Type B pancreatic cell (in vitro differentiated cells): ENCODE data around the gene RPL13A. TPM values are rescaled to one million over a fixed set of nuclear protein-coding genes. Genes with fewer than 3 reads are reported as not detected.

ENCODE experiments used
- DNase-seq: peaks from one replicate; pipeline ENCODE4 v3.0.0; 2021; ENCODE audit warnings: mixed read lengths; ENCODE audit not compliant: unreplicated experiment; ENCODE audit errors: extremely low spot score
- H3K27ac Mint-ChIP-seq: 2 replicates; pipeline ENCODE4 v1.8.0; 2021; ENCODE audit warnings: mild to moderate bottlenecking, mixed read lengths
- H3K27me3 Mint-ChIP-seq: 2 replicates; pipeline ENCODE4 v1.8.0; 2021; ENCODE audit warnings: mixed read lengths
- H3K36me3 Mint-ChIP-seq: 2 replicates; pipeline ENCODE4 v1.8.0; 2021; ENCODE audit warnings: mixed read lengths
- H3K4me1 Mint-ChIP-seq: one replicate; pipeline ENCODE4 v1.8.0; 2021; ENCODE audit warnings: mixed read lengths; ENCODE audit not compliant: unreplicated experiment
- H3K4me3 Mint-ChIP-seq: 2 replicates; pipeline ENCODE4 v1.8.0; 2021; ENCODE audit warnings: mild to moderate bottlenecking, mixed read lengths
- H3K9me3 Mint-ChIP-seq: 2 replicates; pipeline ENCODE4 v1.8.0; 2021; ENCODE audit warnings: mixed read lengths
- CTCF ChIP-seq: fragments of 200-600 bp; sonication (generic); conservative IDR thresholded peaks from 2 replicates; pipeline ENCODE4 v1.5.0; 2021; ENCODE audit warnings: antibody characterized with exemption, mild to moderate bottlenecking
- total RNA-seq: library from RNA; stranded (reverse); gene quantifications from 2 replicates; pipeline ENCODE4 v1.2.1, GENCODE V29; 2021; ENCODE audit warnings: low replicate concordance

The RPL13A gene
- total RNA-seq, 1 donor from 2014 or later: 3,274 TPM

GRCh38 chr19:49503582-49503962 is 16.2 kb downstream of the RPL13A start:
- no peak for TF ChIP-seq CTCF
- Mint-ChIP-seq H3K9me3 (no peaks in the 10 kb centered on the region), H3K36me3 (peaks cover 6% of the 10 kb centered on the region), H3K4me1 (peaks cover 7% of the 10 kb centered on the region), H3K27ac (no peak overlapping the region), H3K27me3 (no peaks in the 10 kb centered on the region), H3K4me3 (no peak overlapping the region)
- no peak for DNase-seq

- DNase-seq: no peak
- H3K27me3 Mint-ChIP-seq: no peaks in the 10 kb centered on the region
- no peak overlapping the region for H3K27ac Mint-ChIP-seq
- no peaks in the 10 kb centered on the region for H3K36me3 Mint-ChIP-seq
- H3K4me1 Mint-ChIP-seq: peaks cover 6% of the 10 kb centered on the region
- no peak overlapping the region for H3K4me3 Mint-ChIP-seq
- TF ChIP-seq CTCF: peak; percentile 80
- H3K9me3 Mint-ChIP-seq: no peaks in the 10 kb centered on the region
Measured at GRCh38 chr19:49506575-49507105, 19.2 kb downstream of the RPL13A start.

- no peak overlapping the region for H3K4me3 Mint-ChIP-seq
- H3K36me3 Mint-ChIP-seq: no peaks in the 10 kb centered on the region
- no peak for TF ChIP-seq CTCF
- DNase-seq: no peak
- H3K27ac Mint-ChIP-seq: peak overlapping the region; percentile 15
- H3K27me3 Mint-ChIP-seq: no peaks in the 10 kb centered on the region
- H3K4me1 Mint-ChIP-seq: peaks cover 13% of the 10 kb centered on the region
- H3K9me3 Mint-ChIP-seq: no peaks in the 10 kb centered on the region
Measured at GRCh38 chr19:49507803-49508494, 20.5 kb downstream of the RPL13A start.

- peak overlapping the region; percentile 61 for H3K27ac Mint-ChIP-seq
- H3K4me1 Mint-ChIP-seq: peaks cover 19% of the 10 kb centered on the region
- H3K36me3 Mint-ChIP-seq: no peaks in the 10 kb centered on the region
- no peaks in the 10 kb centered on the region for H3K9me3 Mint-ChIP-seq
- no peak for DNase-seq
- H3K4me3 Mint-ChIP-seq: peak overlapping the region; percentile 91
- H3K27me3 Mint-ChIP-seq: no peaks in the 10 kb centered on the region
- no peak for TF ChIP-seq CTCF
Measured at GRCh38 chr19:49512970-49513745, 25.8 kb downstream of the RPL13A start.

GRCh38 chr19:49513746-49514118 is 26.3 kb downstream of the RPL13A start:
- H3K27me3 Mint-ChIP-seq: no peaks in the 10 kb centered on the region
- peaks cover 19% of the 10 kb centered on the region for H3K4me1 Mint-ChIP-seq
- no peak for TF ChIP-seq CTCF
- no peaks in the 10 kb centered on the region for H3K36me3 Mint-ChIP-seq
- no peak for DNase-seq
- H3K4me3 Mint-ChIP-seq: peak overlapping the region; percentile 85
- peak overlapping the region; percentile 61 for H3K27ac Mint-ChIP-seq
- H3K9me3 Mint-ChIP-seq: no peaks in the 10 kb centered on the region
